DND-41 (cell line): ENCODE data around the gene CD300H.
"Not testable (repeated sequence)": the region's sequence is repeated elsewhere in the genome, so short reads cannot be mapped to it uniquely, and the experiment has no call there.

Experiments
- ATAC-seq: fragments of 200-7000 bp; cut with Tn5 transposase; 3 replicates; pipeline ENCODE4 v1.9.1; 2021; ENCODE audit warnings: low read depth; ENCODE audit not compliant: insufficient read depth
- DNase-seq: peaks from one replicate; pipeline ENCODE4 v3.0.0-alpha.2; 2020
- H2AFZ ChIP-seq: 2 replicates; pipeline ENCODE4 v1.6.0; 2012; ENCODE audit warnings: low read depth, low read length
- H3K27ac ChIP-seq: 2 replicates; pipeline ENCODE4 v1.5.1; 2012; ENCODE audit warnings: low read length, inconsistent platforms
- H3K27me3 ChIP-seq: fragments of 200-600 bp; sonication (generic); 2 replicates; pipeline ENCODE4 v1.6.0; 2012; ENCODE audit warnings: low read length, mild to moderate bottlenecking, inconsistent platforms; ENCODE audit not compliant: insufficient read depth, poor library complexity
- H3K36me3 ChIP-seq: 2 replicates; pipeline ENCODE4 v1.5.1; 2012; ENCODE audit warnings: low read length, inconsistent platforms; ENCODE audit not compliant: insufficient read depth
- H3K4me1 ChIP-seq: 2 replicates; pipeline ENCODE4 v1.5.1; 2012; ENCODE audit warnings: mild to moderate bottlenecking, low read length; ENCODE audit not compliant: insufficient read depth
- H3K4me2 ChIP-seq: 2 replicates; pipeline ENCODE4 v1.6.0; 2012; ENCODE audit warnings: mild to moderate bottlenecking, moderate library complexity, low read length, inconsistent platforms; ENCODE audit not compliant: insufficient read depth
- H3K4me3 ChIP-seq, 2 experiments: fragments of 200-600 bp in 1 of 2; shearing (Covaris generic) in 1 of 2; 2 replicates each; pipeline ENCODE4 v1.5.1; 2012 to 2016; ENCODE audit warnings: inconsistent platforms in 2 of 2, low read length in 2 of 2, mild to moderate bottlenecking in 2 of 2, low read depth in 1 of 2, moderate library complexity in 1 of 2
- H3K79me2 ChIP-seq: 2 replicates; pipeline ENCODE4 v1.6.0; 2012; ENCODE audit warnings: low read length, inconsistent platforms; ENCODE audit not compliant: insufficient read depth
- H3K9ac ChIP-seq: 2 replicates; pipeline ENCODE4 v1.6.0; 2012; ENCODE audit warnings: low read depth, mild to moderate bottlenecking, inconsistent platforms, low read length, moderate library complexity
- H3K9me3 ChIP-seq: 2 replicates; pipeline ENCODE4 v1.5.1; 2012; ENCODE audit warnings: low read length, moderate library complexity, mild to moderate bottlenecking, inconsistent platforms; ENCODE audit not compliant: insufficient read depth, severe bottlenecking
- H4K20me1 ChIP-seq: 2 replicates; pipeline ENCODE4 v1.6.0; 2012; ENCODE audit warnings: low read length; ENCODE audit not compliant: insufficient read depth
- EZH2 ChIP-seq: IDR thresholded peaks from 3 replicates; pipeline ENCODE4 v1.6.1; 2012; ENCODE audit warnings: borderline replicate concordance, low read depth, mild to moderate bottlenecking, moderate library complexity, low read length, inconsistent platforms; ENCODE audit not compliant: severe bottlenecking
- TF ChIP-seq, protein P1 (sequence below): IDR thresholded peaks from 2 replicates; pipeline ENCODE4 v1.5.1; 2012; ENCODE audit warnings: borderline replicate concordance, low read length, moderate library complexity, mild to moderate bottlenecking; ENCODE audit not compliant: poor library complexity, severe bottlenecking; ENCODE audit errors: extremely low read depth

The CD300H gene

DNA sequence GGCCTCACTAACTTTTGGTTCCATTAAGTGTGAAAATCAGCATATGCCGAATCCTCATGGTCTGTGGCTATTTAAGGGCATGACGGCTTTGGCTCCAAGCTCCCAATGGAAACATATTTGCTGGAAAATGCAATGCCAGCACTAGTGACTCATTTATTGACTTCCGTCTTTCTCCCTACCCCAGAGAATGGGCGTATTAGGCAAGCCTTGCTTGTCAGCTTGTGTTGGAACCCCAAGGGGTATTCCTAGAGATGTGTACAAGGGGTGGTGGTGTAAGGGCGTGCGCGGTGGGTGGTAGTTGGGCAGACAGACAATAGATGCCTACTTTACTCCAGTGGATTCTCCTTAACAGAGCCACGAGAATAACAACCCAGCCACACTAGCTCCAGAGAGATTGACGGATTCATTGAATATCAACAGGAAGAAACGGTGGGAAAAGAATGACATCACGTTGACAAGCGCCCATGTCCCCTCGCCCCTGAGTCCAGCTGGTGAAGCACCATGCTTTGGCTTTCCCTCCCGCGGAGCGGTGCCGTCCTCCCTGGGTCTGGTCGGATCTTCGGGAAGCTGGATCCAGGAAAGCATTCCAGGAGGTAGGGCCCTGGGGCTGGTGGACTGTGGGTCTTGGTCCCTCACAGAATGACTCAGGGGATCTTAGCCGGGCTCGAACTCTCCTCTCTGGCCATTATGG, 46.4 kb downstream of the CD300H start:
- Histone ChIP-seq H3K79me2 (no peaks in the 10 kb centered on the region), H3K4me3 (no peak overlapping the region), H3K9ac (no peak overlapping the region), H2AFZ (no peak overlapping the region), H3K36me3 (no peaks in the 10 kb centered on the region), H3K27me3 (no peaks in the 10 kb centered on the region), H4K20me1 (no peaks in the 10 kb centered on the region), H3K4me1 (no peaks in the 10 kb centered on the region), H3K9me3 (no peaks in the 10 kb centered on the region), H3K27ac (no peak overlapping the region), H3K4me2 (no peak overlapping the region)
- TF ChIP-seq, protein P1, sequence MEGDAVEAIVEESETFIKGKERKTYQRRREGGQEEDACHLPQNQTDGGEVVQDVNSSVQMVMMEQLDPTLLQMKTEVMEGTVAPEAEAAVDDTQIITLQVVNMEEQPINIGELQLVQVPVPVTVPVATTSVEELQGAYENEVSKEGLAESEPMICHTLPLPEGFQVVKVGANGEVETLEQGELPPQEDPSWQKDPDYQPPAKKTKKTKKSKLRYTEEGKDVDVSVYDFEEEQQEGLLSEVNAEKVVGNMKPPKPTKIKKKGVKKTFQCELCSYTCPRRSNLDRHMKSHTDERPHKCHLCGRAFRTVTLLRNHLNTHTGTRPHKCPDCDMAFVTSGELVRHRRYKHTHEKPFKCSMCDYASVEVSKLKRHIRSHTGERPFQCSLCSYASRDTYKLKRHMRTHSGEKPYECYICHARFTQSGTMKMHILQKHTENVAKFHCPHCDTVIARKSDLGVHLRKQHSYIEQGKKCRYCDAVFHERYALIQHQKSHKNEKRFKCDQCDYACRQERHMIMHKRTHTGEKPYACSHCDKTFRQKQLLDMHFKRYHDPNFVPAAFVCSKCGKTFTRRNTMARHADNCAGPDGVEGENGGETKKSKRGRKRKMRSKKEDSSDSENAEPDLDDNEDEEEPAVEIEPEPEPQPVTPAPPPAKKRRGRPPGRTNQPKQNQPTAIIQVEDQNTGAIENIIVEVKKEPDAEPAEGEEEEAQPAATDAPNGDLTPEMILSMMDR, result no peak
- TF ChIP-seq EZH2, result no peak
- ATAC-seq (no peak), DNase-seq (no peak)

DNA sequence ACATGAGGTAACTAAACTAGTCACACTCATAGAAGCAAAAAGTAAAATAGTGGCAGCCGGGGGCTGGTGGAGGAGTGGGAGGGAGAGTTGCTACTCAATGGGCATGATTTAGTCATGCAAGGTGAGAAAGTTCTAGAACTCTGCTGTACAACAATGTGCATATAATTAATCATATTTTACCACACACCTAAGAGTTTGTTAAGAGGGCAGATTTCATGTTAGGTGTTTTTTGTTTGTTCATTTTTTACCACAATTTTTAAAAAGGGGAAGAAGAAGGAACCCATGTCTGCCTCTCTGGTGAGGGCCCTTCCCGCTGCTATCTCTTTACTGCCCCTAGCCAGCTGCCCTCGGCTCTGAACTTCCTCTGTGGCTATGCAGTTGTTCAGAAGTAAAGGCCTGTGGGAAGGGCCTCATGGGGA, 47.3 kb downstream of the CD300H start:
- H3K4me2 ChIP-seq, result no peak overlapping the region
- DNase-seq, result no peak
- H3K4me1 ChIP-seq, result no peaks in the 10 kb centered on the region
- ATAC-seq, result no peak
- no peaks in the 10 kb centered on the region for H3K27me3 ChIP-seq
- H3K4me3 ChIP-seq, result no peak overlapping the region
- no peak for TF ChIP-seq EZH2
- TF ChIP-seq, protein P1, result no peak
- no peak overlapping the region for H3K9ac ChIP-seq
- H4K20me1 ChIP-seq, result no peaks in the 10 kb centered on the region
- no peak overlapping the region for H3K27ac ChIP-seq
- no peak overlapping the region for H2AFZ ChIP-seq
- no peaks in the 10 kb centered on the region for H3K36me3 ChIP-seq
- H3K9me3 ChIP-seq, result peaks cover 1% of the 10 kb centered on the region
- no peaks in the 10 kb centered on the region for H3K79me2 ChIP-seq

DNA sequence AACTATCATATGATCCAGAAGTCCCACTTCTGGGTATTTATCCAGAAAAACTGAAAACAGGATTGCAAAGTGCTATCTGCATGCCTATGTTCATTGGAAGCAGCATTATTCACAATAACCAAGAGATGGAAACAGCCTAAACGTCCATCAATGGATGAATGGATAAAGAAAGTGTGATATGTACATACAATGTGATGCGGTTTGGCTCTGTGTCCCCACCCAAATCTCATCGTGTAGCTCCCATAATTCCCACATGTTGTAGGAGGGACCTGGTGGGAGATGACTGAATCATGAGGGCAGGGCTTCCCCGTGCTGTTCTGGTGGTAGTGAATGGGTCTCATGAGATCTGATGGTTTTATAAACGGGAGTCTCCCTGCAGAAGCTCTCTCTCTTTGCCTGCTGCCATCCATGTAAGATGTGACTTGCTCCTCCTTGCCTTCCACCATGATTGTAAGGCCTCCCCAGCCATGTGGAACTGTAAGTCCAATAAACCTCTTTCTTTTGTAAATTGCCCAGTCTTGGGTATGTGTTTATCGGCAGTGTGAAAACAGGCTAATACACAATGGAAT, 48.8 kb downstream of the CD300H start:
- H3K9ac ChIP-seq, H3K27ac ChIP-seq, H2AFZ ChIP-seq, H3K27me3 ChIP-seq, H3K4me2 ChIP-seq, H3K4me1 ChIP-seq, H4K20me1 ChIP-seq, DNase-seq, H3K36me3 ChIP-seq, H3K79me2 ChIP-seq, H3K4me3 ChIP-seq, ATAC-seq: not testable (repeated sequence)
- peaks cover 15% of the 10 kb centered on the region for H3K9me3 ChIP-seq

DNA sequence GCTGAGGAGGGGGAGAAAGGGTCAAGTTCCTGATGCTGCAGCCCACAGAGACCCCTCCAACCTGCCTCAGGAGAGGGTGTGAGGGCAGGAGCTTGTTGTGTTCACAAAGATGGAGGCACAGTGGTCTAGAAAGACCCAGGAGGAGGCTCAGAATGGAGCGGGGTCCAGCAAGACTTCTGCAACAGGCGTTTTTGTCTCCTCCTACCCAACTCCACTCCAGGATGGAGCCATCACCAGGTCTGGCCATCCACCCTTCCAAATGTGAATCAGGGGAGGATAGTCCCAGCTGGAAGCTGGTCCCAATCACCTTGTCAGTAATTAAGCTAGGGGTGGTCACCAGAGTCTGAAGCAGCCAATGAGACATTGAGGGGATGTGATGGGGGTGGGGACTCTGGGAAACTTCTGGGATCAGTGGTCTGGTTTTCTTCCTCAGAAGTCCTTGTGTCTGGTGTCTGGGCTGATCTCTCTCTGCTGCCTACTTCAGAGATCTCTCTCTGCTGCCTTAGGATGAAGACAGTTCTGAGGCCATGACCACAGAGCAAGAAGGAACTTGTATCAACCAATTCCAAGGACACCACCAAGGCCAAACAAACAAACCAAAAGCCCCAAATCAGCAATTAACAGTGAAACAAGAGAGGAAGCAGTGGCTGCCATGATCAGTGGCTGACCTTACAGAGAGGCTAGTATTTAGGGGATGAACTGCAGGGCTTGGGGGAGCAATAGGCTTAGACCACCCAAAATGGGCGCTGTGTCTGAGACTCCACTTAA, 50.6 kb downstream of the CD300H start:
- H3K4me1 ChIP-seq, result no peaks in the 10 kb centered on the region
- H3K27me3 ChIP-seq, result no peaks in the 10 kb centered on the region
- no peak overlapping the region for H3K4me3 ChIP-seq
- no peak overlapping the region for H2AFZ ChIP-seq
- H3K9ac ChIP-seq, result no peak overlapping the region
- peaks cover 15% of the 10 kb centered on the region for H3K9me3 ChIP-seq
- ATAC-seq, result no peak
- H3K79me2 ChIP-seq, result no peaks in the 10 kb centered on the region
- no peaks in the 10 kb centered on the region for H3K36me3 ChIP-seq
- H3K4me2 ChIP-seq, result no peak overlapping the region
- H4K20me1 ChIP-seq, result no peaks in the 10 kb centered on the region
- DNase-seq, result no peak
- no peak overlapping the region for H3K27ac ChIP-seq
- no peak for TF ChIP-seq EZH2
- TF ChIP-seq, protein P1, result no peak
